Loucy (cell line): Measurements from ENCODE around the gene LRRC26.

Experiments used
- H2AFZ ChIP-seq: fragments of 200-600 bp; sonication (generic); 2 replicates; pipeline ENCODE4 v1.6.0; 2016; ENCODE audit warnings: antibody characterized with exemption, mild to moderate bottlenecking, low read length, moderate library complexity
- H3F3A ChIP-seq: fragments of 200-600 bp; 2 replicates; pipeline ENCODE4 v1.6.0; 2016; ENCODE audit warnings: antibody characterized with exemption, low read depth, mild to moderate bottlenecking
- H3K27me3 ChIP-seq: fragments of 200-600 bp; sonication (generic); 2 replicates; pipeline ENCODE4 v1.6.1; 2014; ENCODE audit warnings: low read length, mild to moderate bottlenecking; ENCODE audit not compliant: insufficient read depth, poor library complexity, severe bottlenecking
- H3K36me3 ChIP-seq: fragments of 200-600 bp; sonication (generic); 2 replicates; pipeline ENCODE4 v1.6.1; 2016; ENCODE audit warnings: low read length; ENCODE audit not compliant: insufficient read depth
- H3K4me1 ChIP-seq: fragments of 200-600 bp; sonication (generic); 2 replicates; pipeline ENCODE4 v1.5.1; 2014; ENCODE audit warnings: low read length, mild to moderate bottlenecking; ENCODE audit not compliant: insufficient read depth, poor library complexity, severe bottlenecking
- H3K4me2 ChIP-seq: fragments of 200-600 bp; sonication (generic); 2 replicates; pipeline ENCODE4 v1.6.0; 2014; ENCODE audit warnings: antibody characterized with exemption, low read length, low read depth, mild to moderate bottlenecking; ENCODE audit not compliant: poor library complexity, severe bottlenecking
- H3K4me3 ChIP-seq: fragments of 200-600 bp; sonication (generic); 2 replicates; pipeline ENCODE4 v1.5.1; 2014; ENCODE audit warnings: low read length, mild to moderate bottlenecking, mixed read lengths; ENCODE audit not compliant: poor library complexity, severe bottlenecking
- H3K79me2 ChIP-seq: fragments of 200-600 bp; sonication (generic); 2 replicates; pipeline ENCODE4 v1.6.1; 2014; ENCODE audit warnings: low read length; ENCODE audit not compliant: insufficient read depth
- H3K9ac ChIP-seq: fragments of 200-600 bp; sonication (generic); 2 replicates; pipeline ENCODE4 v1.6.0; 2014; ENCODE audit warnings: mild to moderate bottlenecking, low read depth, low read length, moderate library complexity; ENCODE audit not compliant: poor library complexity, severe bottlenecking
- H3K9me2 ChIP-seq: fragments of 200-600 bp; sonication (generic); replicated peaks from 2 replicates; pipeline ENCODE4 v1.6.1; 2016; ENCODE audit warnings: low read depth, low read length, mixed read lengths
- H3K9me3 ChIP-seq: fragments of 200-600 bp; sonication (generic); 2 replicates; pipeline ENCODE4 v1.6.1; 2014; ENCODE audit warnings: mild to moderate bottlenecking, antibody characterized with exemption, low read length, low read depth; ENCODE audit not compliant: insufficient read depth
- H4K20me1 ChIP-seq: fragments of 200-600 bp; sonication (generic); 2 replicates; pipeline ENCODE4 v1.6.0; 2014; ENCODE audit warnings: antibody characterized with exemption, low read length, mild to moderate bottlenecking; ENCODE audit not compliant: insufficient read depth, poor library complexity, severe bottlenecking
- CTCF ChIP-seq: fragments of 200-600 bp; sonication (generic); conservative IDR thresholded peaks from 2 replicates; pipeline ENCODE4 v1.5.1; 2014; ENCODE audit warnings: mild to moderate bottlenecking, antibody characterized with exemption, low read length
- EZH2phosphoT487 ChIP-seq: fragments of 200-600 bp; IDR thresholded peaks from 2 replicates; pipeline ENCODE4 v1.6.1; 2018; ENCODE audit warnings: antibody characterized with exemption, mild to moderate bottlenecking, moderate library complexity, borderline replicate concordance

LRRC26 gene

DNA sequence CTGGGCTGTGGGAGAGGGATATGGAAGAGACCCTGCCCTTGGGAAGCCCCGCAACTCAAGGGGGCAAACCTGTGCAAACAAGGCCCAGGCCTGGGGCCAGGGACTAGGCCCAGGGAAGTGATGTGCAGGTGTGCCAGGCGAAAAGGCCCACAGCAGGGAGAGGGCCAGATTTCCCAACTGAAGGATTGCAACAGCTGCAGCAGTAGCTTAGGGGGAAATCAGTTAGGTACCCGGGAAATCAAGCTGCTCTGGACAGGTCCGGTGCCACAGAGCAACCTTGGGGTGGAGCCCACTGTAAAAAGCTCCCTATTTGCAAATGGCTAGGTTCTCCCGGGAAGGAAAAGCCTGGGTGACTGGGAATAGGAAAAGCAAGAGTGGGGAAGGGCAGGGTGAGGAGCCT lies 20.5 kb downstream of the LRRC26 start:
- no peak overlapping the region for H2AFZ ChIP-seq
- H3F3A ChIP-seq = 0 out of 2 replicates have a peak, but pooled peaks cover 4% of the 10 kb centered on the region
- no peaks in the 10 kb centered on the region for H3K4me1 ChIP-seq
- no peaks in the 10 kb centered on the region for H3K27me3 ChIP-seq
- no peak overlapping the region for H3K4me2 ChIP-seq
- no peaks in the 10 kb centered on the region for H3K36me3 ChIP-seq
- TF ChIP-seq CTCF = no peak
- TF ChIP-seq EZH2phosphoT487 = no peak
- no peaks in the 10 kb centered on the region for H3K9me2 ChIP-seq
- H3K79me2 ChIP-seq = no peaks in the 10 kb centered on the region
- H3K4me3 ChIP-seq = no peak overlapping the region
- H4K20me1 ChIP-seq = no peaks in the 10 kb centered on the region
- no peaks in the 10 kb centered on the region for H3K9me3 ChIP-seq
- H3K9ac ChIP-seq = no peak overlapping the region

DNA sequence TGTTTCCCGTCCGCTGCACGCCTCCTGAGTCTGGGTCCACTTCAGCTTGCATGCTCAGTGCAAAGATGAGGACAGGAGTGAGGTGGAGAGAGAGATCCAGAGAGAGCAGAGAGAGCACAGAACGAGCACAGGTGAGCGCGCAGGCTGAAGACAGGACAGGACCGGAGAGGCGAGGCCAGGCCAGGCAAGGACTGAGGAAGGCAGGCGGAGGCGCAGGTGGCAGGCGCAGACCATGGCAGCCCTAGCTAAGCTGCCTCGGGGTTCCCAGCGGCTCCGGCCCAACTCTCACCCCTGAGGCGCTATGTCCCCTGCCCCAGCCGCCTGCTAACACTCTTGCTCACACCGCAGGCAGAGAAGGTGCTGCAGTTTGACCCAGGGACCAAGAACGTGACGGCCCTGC lies 21.2 kb downstream of the LRRC26 start:
- H3K9ac ChIP-seq = no peak overlapping the region
- no peaks in the 10 kb centered on the region for H4K20me1 ChIP-seq
- H3K4me2 ChIP-seq = no peak overlapping the region
- no peaks in the 10 kb centered on the region for H3K9me2 ChIP-seq
- H3K79me2 ChIP-seq = no peaks in the 10 kb centered on the region
- H3K4me3 ChIP-seq = no peak overlapping the region
- no peaks in the 10 kb centered on the region for H3K9me3 ChIP-seq
- no peaks in the 10 kb centered on the region for H3K4me1 ChIP-seq
- H3K36me3 ChIP-seq = no peaks in the 10 kb centered on the region
- no peak for TF ChIP-seq CTCF
- no peak for TF ChIP-seq EZH2phosphoT487
- 0 out of 2 replicates have a peak, but pooled peaks cover 4% of the 10 kb centered on the region for H3F3A ChIP-seq
- no peaks in the 10 kb centered on the region for H3K27me3 ChIP-seq
- no peak overlapping the region for H2AFZ ChIP-seq

GRCh38 chr9:137148242-137148641 lies 21.6 kb downstream of the LRRC26 start:
- Histone ChIP-seq H3F3A (0 out of 2 replicates have a peak, but pooled peaks cover 4% of the 10 kb centered on the region), H3K9me2 (no peaks in the 10 kb centered on the region), H3K9me3 (no peaks in the 10 kb centered on the region), H3K27me3 (no peaks in the 10 kb centered on the region), H3K79me2 (no peaks in the 10 kb centered on the region), H2AFZ (no peak overlapping the region), H3K9ac (no peak overlapping the region), H4K20me1 (no peaks in the 10 kb centered on the region), H3K4me2 (no peak overlapping the region), H3K4me3 (no peak overlapping the region), H3K4me1 (no peaks in the 10 kb centered on the region), H3K36me3 (no peaks in the 10 kb centered on the region)
- no peak for TF ChIP-seq CTCF
- TF ChIP-seq EZH2phosphoT487 = no peak
